GM10266 (cell line): ENCODE data around the gene RPL13A.

Experiments used
- DNase-seq: peaks from one replicate; pipeline ENCODE4 v3.0.0; 2012; ENCODE audit errors: extremely low spot score
- CTCF ChIP-seq: IDR thresholded peaks from 2 replicates; pipeline ENCODE4 v1.5.1; 2012; ENCODE audit warnings: mild to moderate bottlenecking, low read depth; ENCODE audit not compliant: control insufficient read depth, insufficient read depth; ENCODE audit errors: missing control alignments

The RPL13A gene

GRCh38 chr19:49515767-49516166, 28.4 kb downstream of the RPL13A start:
- DNase-seq, result no peak
- no peak for TF ChIP-seq CTCF

GRCh38 chr19:49518033-49518432, 30.6 kb downstream of the RPL13A start:
- no peak for DNase-seq
- TF ChIP-seq CTCF, result no peak

- no peak for DNase-seq
- TF ChIP-seq CTCF, result no peak
Observed at GRCh38 chr19:49520705-49521319, 33.4 kb downstream of the RPL13A start.

DNA sequence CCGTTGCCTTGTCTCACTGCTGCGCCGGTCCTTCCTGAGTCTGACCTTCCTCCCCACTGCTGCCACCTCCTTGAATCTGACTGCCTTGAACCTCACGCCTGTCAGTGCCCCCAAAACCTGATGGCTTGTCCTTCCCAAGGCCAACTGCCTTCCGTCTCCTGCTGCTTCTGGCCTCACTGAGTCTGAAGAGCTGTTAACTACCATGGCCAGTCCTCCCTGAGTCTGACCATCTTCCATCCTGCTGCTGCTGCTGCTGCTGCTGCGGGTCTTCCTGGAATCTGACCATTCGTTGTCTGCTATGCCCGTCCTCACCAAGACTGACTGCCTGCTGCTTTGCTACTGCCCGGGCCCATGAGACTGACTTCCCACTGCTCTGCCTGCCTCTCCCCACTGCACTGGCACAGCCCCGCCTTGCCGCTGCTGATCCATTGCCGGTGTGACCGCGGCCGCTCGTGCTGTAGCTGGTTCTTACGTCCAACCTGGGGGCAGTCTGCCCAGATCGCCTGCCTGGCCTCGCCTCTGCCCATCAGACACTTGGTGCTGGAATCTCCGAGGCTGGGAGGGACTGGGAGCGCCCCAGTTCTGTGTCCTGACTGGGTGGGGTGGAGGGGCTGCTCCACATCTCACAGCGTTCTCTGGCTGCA, 37.5 kb downstream of the RPL13A start:
- TF ChIP-seq CTCF, result no peak
- DNase-seq, result no peak

GRCh38 chr19:49528211-49528771, 40.9 kb downstream of the RPL13A start:
- no peak for DNase-seq
- TF ChIP-seq CTCF, result no peak

DNA sequence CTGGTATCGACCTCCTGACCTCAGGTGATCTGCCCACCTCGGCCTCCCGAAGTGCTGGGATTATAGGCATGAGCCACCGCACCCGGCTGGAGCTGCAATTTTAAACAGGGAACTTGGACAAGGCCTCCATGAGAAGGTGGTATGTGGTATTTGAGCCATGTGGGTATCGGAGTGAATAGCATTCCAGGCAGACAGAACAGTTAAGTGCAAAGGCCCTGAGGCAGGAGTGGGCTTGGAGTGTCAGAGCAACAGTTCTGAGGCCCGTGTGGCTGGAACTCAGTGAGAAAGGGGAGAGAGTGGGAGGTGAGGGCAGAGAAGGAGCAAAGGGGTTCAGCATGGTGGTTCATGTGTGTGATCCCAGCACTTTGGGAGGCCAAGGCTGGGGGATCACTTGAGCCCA, 43.3 kb downstream of the RPL13A start:
- DNase-seq, result no peak
- TF ChIP-seq CTCF, result no peak
